GM23248 (cell line): ENCODE measurements around the gene WDR72. TPM values are rescaled to one million over a fixed set of nuclear protein-coding genes. Genes with fewer than 3 reads are reported as not detected.
"Not testable (repeated sequence)": the region's sequence is repeated elsewhere in the genome, so short reads cannot be mapped to it uniquely, and the experiment has no call there.

Experiments
- DNase-seq: peaks from one replicate; pipeline ENCODE4 v3.0.0-alpha.2; 2015
- H2AFZ ChIP-seq: fragments of 200-600 bp; sonication (generic); 2 replicates; pipeline ENCODE4 v1.6.1; 2016; ENCODE audit warnings: antibody characterized with exemption
- H3F3A ChIP-seq: fragments of 200-600 bp; sonication (generic); 2 replicates; pipeline ENCODE4 v1.6.1; 2016; ENCODE audit warnings: mild to moderate bottlenecking, antibody characterized with exemption, mixed run types; ENCODE audit not compliant: insufficient read depth
- H3K27ac ChIP-seq: fragments of 200-600 bp; sonication (generic); 2 replicates; pipeline ENCODE4 v1.5.1; 2016; ENCODE audit warnings: mild to moderate bottlenecking
- H3K27me3 ChIP-seq: fragments of 200-600 bp; sonication (generic); replicated peaks from 2 replicates; pipeline ENCODE4 v1.6.1; 2016; ENCODE audit warnings: mild to moderate bottlenecking; ENCODE audit not compliant: insufficient read depth
- H3K36me3 ChIP-seq: fragments of 200-600 bp; sonication (generic); 2 replicates; pipeline ENCODE4 v1.6.1; 2016; ENCODE audit warnings: low read depth, mild to moderate bottlenecking
- H3K4me1 ChIP-seq: fragments of 200-600 bp; sonication (generic); 2 replicates; pipeline ENCODE4 v1.6.1; 2016; ENCODE audit warnings: mild to moderate bottlenecking; ENCODE audit not compliant: insufficient read depth
- H3K4me2 ChIP-seq: fragments of 200-600 bp; sonication (generic); one replicate; pipeline ENCODE4 v1.6.1; 2016; ENCODE audit warnings: mild to moderate bottlenecking; ENCODE audit not compliant: unreplicated experiment
- H3K4me3 ChIP-seq: fragments of 200-600 bp; sonication (generic); 2 replicates; pipeline ENCODE4 v1.5.1; 2016; ENCODE audit warnings: mild to moderate bottlenecking
- H3K79me2 ChIP-seq: fragments of 200-600 bp; sonication (generic); 2 replicates; pipeline ENCODE4 v1.6.1; 2016; ENCODE audit warnings: mild to moderate bottlenecking; ENCODE audit not compliant: insufficient read depth
- H3K9ac ChIP-seq: fragments of 200-600 bp; sonication (generic); 2 replicates; pipeline ENCODE4 v1.6.1; 2016; ENCODE audit warnings: mild to moderate bottlenecking
- H3K9me2 ChIP-seq: fragments of 200-600 bp; sonication (generic); 2 replicates; pipeline ENCODE4 v1.6.1; 2016; ENCODE audit warnings: mixed run types, mild to moderate bottlenecking, moderate library complexity; ENCODE audit not compliant: insufficient read depth
- H3K9me3 ChIP-seq: fragments of 200-600 bp; sonication (generic); one replicate; pipeline ENCODE4 v1.6.1; 2017; ENCODE audit warnings: low read depth
- H4K20me1 ChIP-seq: fragments of 200-600 bp; sonication (generic); 2 replicates; pipeline ENCODE4 v1.6.0; 2016; ENCODE audit not compliant: insufficient read depth
- EZH2 ChIP-seq: fragments of 200-600 bp; sonication (generic); IDR thresholded peaks from 2 replicates; pipeline ENCODE4 v1.6.1; 2018; ENCODE audit warnings: antibody characterized with exemption, mild to moderate bottlenecking; ENCODE audit not compliant: insufficient read depth, poor library complexity, severe bottlenecking
- EZH2phosphoT487 ChIP-seq: fragments of 200-600 bp; sonication (generic); IDR thresholded peaks from 2 replicates; pipeline ENCODE4 v1.6.1; 2018; ENCODE audit warnings: antibody characterized with exemption, moderate library complexity, mild to moderate bottlenecking, low read depth; ENCODE audit not compliant: insufficient read depth
- WGBS, 2 experiments: methylation state at CpG; one replicate each; pipeline ENCODE4 v1.1.6; 2015 to 2017; ENCODE audit warnings: low lambda C conversion rate in 2 of 2, low coverage in 1 of 2; ENCODE audit errors: missing lambda C conversion rate in 2 of 2; 5-methylcytosine and 5-hydroxymethylcytosine counted together
- in situ Hi-C: fragments of 300-500 bp; cut with MboI; formaldehyde crosslinking; loops from 2 replicates; pipeline ENCODE4 v1.15.0; 2020
- polyA plus RNA-seq: library from polyadenylated mRNA; unstranded; fragments of >200 nt; fragmentation: Nextera tagmentation; extraction: Ambion mirVana; gene quantifications from 2 replicates; pipeline ENCODE4 v1.2.1, GENCODE V29; 2016
- total RNA-seq: library from RNA; depleted of rRNA; stranded (reverse); fragments of >200 nt; shearing (Covaris generic); gene quantifications from 2 replicates; pipeline ENCODE4 v1.2.3, GENCODE V29; 2014

WDR72 gene
- total and polyA plus RNA-seq, 2 experiments from 2014 or later = not detected

DNA sequence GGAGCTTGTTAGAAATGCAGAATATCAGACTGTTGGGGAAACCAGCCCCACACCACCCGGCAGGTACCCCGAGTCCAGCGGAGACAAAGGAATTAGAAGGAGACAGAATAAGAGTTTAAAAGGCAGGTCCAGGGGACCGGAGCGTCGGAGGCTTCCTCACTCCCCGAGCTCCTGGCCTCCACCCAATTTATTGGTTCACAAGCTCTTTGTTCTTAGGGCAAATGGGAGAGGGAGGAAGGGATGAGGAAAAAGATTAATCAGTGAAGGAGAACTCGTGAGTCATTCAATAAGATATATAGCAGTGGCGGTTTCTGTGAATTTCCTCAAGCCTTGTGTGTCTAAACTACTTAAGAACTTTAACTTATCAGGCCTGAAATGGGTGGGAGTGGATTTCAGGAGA, 32.1 kb upstream of the WDR72 start:
- 19 to 26% methylated on average over 9 of the region's 9 CpGs for WGBS, 2 experiments
- DNase-seq = no peak
- no peak overlapping the region for H3K4me2 ChIP-seq
- no peak for TF ChIP-seq EZH2
- TF ChIP-seq EZH2phosphoT487 = no peak
- H3K9me2 ChIP-seq = no peaks in the 10 kb centered on the region
- H3K27ac ChIP-seq = no peak overlapping the region
- H3K79me2 ChIP-seq = no peaks in the 10 kb centered on the region
- no peak overlapping the region for H2AFZ ChIP-seq
- in situ Hi-C loops = no loop called here
- no peaks in the 10 kb centered on the region for H4K20me1 ChIP-seq
- H3K4me1 ChIP-seq = no peaks in the 10 kb centered on the region
- no peaks in the 10 kb centered on the region for H3K36me3 ChIP-seq
- H3F3A ChIP-seq = no peaks in the 10 kb centered on the region
- H3K4me3 ChIP-seq = no peak overlapping the region
- no peak overlapping the region for H3K9ac ChIP-seq
- H3K9me3 ChIP-seq = no peaks in the 10 kb centered on the region
- no peaks in the 10 kb centered on the region for H3K27me3 ChIP-seq

DNA sequence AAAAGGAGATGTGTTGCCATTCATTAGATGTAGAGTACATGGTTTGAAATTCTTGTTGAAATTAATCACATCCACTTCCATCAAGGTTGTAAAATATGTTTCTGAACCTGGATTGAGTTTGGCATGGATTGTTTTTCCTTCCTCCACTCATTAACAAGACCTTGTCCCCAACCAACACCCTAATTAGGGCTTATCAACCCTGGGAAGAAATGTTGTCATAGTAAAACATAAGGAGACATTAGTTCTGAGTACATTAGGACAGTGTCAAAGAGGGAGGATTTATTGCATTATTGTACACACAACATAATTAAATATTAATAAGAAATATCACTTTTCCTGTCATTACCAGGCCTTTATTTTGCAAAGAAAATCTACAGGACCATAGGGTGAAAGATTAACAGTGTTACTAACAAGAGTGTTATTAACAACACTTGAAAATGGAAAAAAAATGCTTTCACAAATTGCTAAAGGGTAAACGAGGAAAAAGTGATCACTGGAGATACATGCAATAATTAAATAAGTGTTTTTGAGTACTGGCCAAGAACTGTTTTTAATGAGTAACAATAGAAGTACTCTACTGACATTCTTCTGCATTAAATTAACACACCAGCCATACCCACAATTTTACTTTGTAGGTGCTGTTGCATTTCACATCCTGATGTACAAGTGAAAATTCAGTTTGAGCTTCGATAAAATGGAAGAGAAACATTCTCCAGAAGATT, 30.4 kb upstream of the WDR72 start:
- Histone ChIP-seq H3K4me1 (no peaks in the 10 kb centered on the region), H3K9ac (no peak overlapping the region), H4K20me1 (no peaks in the 10 kb centered on the region), H3F3A (no peaks in the 10 kb centered on the region), H3K4me3 (no peak overlapping the region), H3K36me3 (no peaks in the 10 kb centered on the region), H3K9me2 (no peaks in the 10 kb centered on the region), H3K27me3 (no peaks in the 10 kb centered on the region), H2AFZ (no peak overlapping the region), H3K4me2 (no peak overlapping the region), H3K79me2 (no peaks in the 10 kb centered on the region), H3K9me3 (no peaks in the 10 kb centered on the region), H3K27ac (no peak overlapping the region)
- no peak for TF ChIP-seq EZH2
- TF ChIP-seq EZH2phosphoT487 = no peak
- DNase-seq = no peak
- in situ Hi-C loops = no loop called here
- WGBS, 2 experiments = 2% methylated on average over 2 of the region's 2 CpGs

DNA sequence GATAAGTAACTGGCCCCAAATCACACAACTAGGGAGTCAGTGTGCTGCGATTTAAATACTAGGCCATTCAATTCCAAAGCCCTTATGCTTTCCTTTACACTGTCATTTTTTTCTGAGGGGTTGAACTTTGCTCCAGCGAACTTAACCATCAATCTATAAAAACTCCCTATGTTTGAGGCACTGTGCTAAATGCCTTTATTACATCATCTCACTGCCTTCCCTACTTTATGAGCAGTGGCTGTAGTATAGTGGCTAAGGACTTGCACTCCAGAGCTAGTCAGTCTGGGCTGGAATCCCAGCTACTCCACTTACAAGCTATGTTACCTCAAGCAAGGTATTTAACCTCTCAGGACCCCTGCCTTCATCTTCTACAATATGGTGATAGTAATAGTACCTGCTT, 26.9 kb upstream of the WDR72 start:
- Histone ChIP-seq H3K79me2 (no peaks in the 10 kb centered on the region), H3K9me3 (no peaks in the 10 kb centered on the region), H3K27me3 (no peaks in the 10 kb centered on the region), H3K4me2 (no peak overlapping the region), H3K27ac (no peak overlapping the region), H3K9me2 (no peaks in the 10 kb centered on the region), H3K9ac (no peak overlapping the region), H3K36me3 (no peaks in the 10 kb centered on the region), H3F3A (no peaks in the 10 kb centered on the region), H3K4me1 (no peaks in the 10 kb centered on the region), H2AFZ (no peak overlapping the region), H4K20me1 (no peaks in the 10 kb centered on the region), H3K4me3 (no peak overlapping the region)
- in situ Hi-C loops = no loop called here
- TF ChIP-seq EZH2phosphoT487 (no peak), EZH2 (no peak)
- WGBS, 2 experiments = 8 to 13% methylated on average over 2 of the region's 2 CpGs
- DNase-seq = no peak

DNA sequence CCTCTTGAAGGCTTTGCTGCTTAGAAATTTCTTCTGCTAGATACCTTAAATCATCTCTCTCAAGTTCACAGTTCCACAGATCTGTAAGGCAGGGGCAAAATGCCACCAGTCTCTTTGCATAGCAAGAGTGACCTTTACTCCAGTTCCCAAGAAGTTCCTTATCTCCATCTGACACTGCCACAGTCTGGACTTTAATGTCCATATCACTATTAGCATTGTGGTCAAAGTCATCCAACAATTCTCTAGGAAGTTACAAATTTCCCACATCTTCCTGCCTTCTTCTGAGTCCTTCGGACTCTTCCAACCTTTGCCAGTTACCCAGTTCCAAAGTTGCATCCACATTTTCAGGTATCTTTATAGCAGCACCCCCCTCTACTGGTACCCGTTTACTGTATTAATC, 25.8 kb upstream of the WDR72 start:
- H3K4me1 ChIP-seq, H3K79me2 ChIP-seq, H3K9me2 ChIP-seq, H3K9ac ChIP-seq, H3K4me2 ChIP-seq, H2AFZ ChIP-seq, H3K4me3 ChIP-seq, H3K27ac ChIP-seq, H3K27me3 ChIP-seq, H4K20me1 ChIP-seq, H3K36me3 ChIP-seq, DNase-seq, H3K9me3 ChIP-seq, H3F3A ChIP-seq, in situ Hi-C loops: not testable (repeated sequence)
- WGBS, 2 experiments = 10 to 25% methylated on average over 2 of the region's 2 CpGs

DNA sequence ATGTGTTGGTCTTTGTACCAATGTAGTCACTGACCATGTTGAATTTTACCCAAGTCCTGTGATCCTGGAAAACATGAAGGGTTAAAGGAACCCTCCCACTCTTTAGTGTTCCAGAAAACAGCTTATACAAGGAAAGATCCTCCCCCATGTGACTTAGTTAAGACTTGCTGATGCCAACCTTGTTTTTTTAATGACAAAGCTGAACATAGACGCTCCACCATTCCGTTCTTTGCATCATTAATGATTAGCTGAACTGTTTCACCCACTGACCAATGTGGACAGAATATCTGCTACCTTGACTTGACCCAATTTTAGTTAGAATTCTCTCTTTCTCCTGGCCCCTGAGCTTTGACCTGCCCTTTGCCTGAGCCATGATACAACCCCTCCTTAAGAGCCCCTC, 3.5 kb upstream of the WDR72 start:
- H3K4me3 ChIP-seq = no peak overlapping the region
- no peaks in the 10 kb centered on the region for H3K36me3 ChIP-seq
- no peak overlapping the region for H3K9ac ChIP-seq
- H3K4me2 ChIP-seq = no peak overlapping the region
- no peak overlapping the region for H2AFZ ChIP-seq
- WGBS, 2 experiments = 13 to 38% methylated on average over 2 of the region's 2 CpGs
- no peaks in the 10 kb centered on the region for H3K27me3 ChIP-seq
- TF ChIP-seq EZH2 (no peak), EZH2phosphoT487 (no peak)
- no peaks in the 10 kb centered on the region for H4K20me1 ChIP-seq
- H3K4me1 ChIP-seq = no peaks in the 10 kb centered on the region
- H3K9me3 ChIP-seq = no peaks in the 10 kb centered on the region
- no peaks in the 10 kb centered on the region for H3K79me2 ChIP-seq
- in situ Hi-C loops = no loop called here
- H3K27ac ChIP-seq = no peak overlapping the region
- no peaks in the 10 kb centered on the region for H3F3A ChIP-seq
- H3K9me2 ChIP-seq = no peaks in the 10 kb centered on the region
- no peak for DNase-seq
